GM12878 (cell line): ENCODE data around the gene IGF2R.

ENCODE experiments used
- CTCF ChIP-seq, 3 experiments: IDR thresholded peaks in 2 of 3; conservative IDR thresholded peaks in 1 of 3; 2 replicates each; pipeline ENCODE4 v1.5.1; 2011; ENCODE audit warnings: low read depth in 3 of 3, low read length in 3 of 3, mild to moderate bottlenecking in 3 of 3, control low read depth in 2 of 3, moderate library complexity in 2 of 3, inconsistent platforms in 1 of 3, mixed read lengths in 1 of 3; ENCODE audit not compliant: control insufficient read depth in 2 of 3, insufficient read depth in 1 of 3; ENCODE audit errors: extremely low read depth in 1 of 3
- ESRRA ChIP-seq: IDR thresholded peaks from 2 replicates; pipeline ENCODE4 v1.6.1; 2012; ENCODE audit warnings: mild to moderate bottlenecking, low read length, improper control_type of control experiment

- no peak for TF ChIP-seq CTCF (IDR thresholded peaks at IDR 0.05 in 2 of 3, conservative IDR thresholded peaks at IDR 0.05 in 1 of 3; ENCODE audit: control insufficient read depth in 2 of 3, extremely low read depth in 1 of 3, insufficient read depth in 1 of 3, low read depth in 3 of 3, low read length in 3 of 3)
- TF ChIP-seq ESRRA = no peak
Observed at GRCh38 chr6:159935633-159936032, 33.2 kb upstream of the IGF2R start.
